ENCODE measurements around the gene ABCE1. TPM values are rescaled to one million over a fixed set of nuclear protein-coding genes. Genes with fewer than 3 reads are reported as not detected.

ABCE1 gene
- total RNA-seq, 1 experiment from 2014 or later: 100 TPM

DNA sequence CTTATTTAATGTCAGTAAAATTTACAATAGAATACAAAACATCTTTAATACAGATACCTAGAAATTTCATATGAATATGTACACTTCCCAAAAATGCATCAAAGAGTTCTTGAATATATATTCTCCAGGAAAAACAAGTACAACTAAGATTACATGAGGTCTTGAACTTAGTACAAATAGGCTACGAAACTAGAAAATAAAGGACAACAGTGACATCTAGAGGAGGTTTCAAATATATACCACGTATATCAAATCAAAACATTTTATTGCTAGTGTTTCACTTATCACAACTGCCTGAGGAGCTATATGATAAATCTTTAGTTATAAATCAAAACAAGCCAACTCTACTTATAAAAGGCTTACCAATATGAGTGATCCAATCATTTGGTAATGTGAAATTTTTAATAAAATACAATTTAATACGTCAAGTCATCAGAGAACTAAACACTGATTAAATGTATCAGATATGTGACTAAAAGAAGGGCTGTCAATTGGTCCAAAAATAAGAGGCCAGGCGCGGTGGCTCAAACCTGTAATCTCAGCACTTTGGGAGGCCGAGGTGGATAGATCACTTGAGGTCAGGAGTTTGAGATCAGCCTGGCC is 36.7 kb upstream of the ABCE1 start:
- TF ChIP-seq, protein P1, sequence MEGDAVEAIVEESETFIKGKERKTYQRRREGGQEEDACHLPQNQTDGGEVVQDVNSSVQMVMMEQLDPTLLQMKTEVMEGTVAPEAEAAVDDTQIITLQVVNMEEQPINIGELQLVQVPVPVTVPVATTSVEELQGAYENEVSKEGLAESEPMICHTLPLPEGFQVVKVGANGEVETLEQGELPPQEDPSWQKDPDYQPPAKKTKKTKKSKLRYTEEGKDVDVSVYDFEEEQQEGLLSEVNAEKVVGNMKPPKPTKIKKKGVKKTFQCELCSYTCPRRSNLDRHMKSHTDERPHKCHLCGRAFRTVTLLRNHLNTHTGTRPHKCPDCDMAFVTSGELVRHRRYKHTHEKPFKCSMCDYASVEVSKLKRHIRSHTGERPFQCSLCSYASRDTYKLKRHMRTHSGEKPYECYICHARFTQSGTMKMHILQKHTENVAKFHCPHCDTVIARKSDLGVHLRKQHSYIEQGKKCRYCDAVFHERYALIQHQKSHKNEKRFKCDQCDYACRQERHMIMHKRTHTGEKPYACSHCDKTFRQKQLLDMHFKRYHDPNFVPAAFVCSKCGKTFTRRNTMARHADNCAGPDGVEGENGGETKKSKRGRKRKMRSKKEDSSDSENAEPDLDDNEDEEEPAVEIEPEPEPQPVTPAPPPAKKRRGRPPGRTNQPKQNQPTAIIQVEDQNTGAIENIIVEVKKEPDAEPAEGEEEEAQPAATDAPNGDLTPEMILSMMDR (IDR thresholded peaks at IDR 0.05; ENCODE audit: insufficient read depth in 1 of 2, low read depth in 1 of 2, low read length in 1 of 2, severe bottlenecking in 1 of 2, unreplicated experiment in 1 of 2): peak; percentile 5 to 22
- BruUV-seq (replicated peaks): no TSS peak
- intact Hi-C loops (cut with micrococcal nuclease; ENCODE audit: unreplicated experiment): loop anchor here (1.0 to 2.0 kb wide), 2 partner anchors 274 to 885 kb away; no protein-coding TSS in a partner anchor
- Mint-ChIP-seq H3K9me3 (ENCODE audit: unreplicated experiment) (no peaks in the 10 kb centered on the region), H3K36me3 (ENCODE audit: insufficient read depth, unreplicated experiment) (peaks cover 11% of the 10 kb centered on the region), H3K4me1 (ENCODE audit: low read depth, unreplicated experiment) (peaks cover 5% of the 10 kb centered on the region), H3K27me3 (ENCODE audit: insufficient read depth, unreplicated experiment) (no peaks in the 10 kb centered on the region), H3K4me3 (ENCODE audit: unreplicated experiment) (no peak overlapping the region), H3K27ac (ENCODE audit: unreplicated experiment) (no peak overlapping the region)
- Histone ChIP-seq H3K4me1 (peaks cover 6% of the 10 kb centered on the region), H3K9me3 (no peaks in the 10 kb centered on the region), H3K27me3 (replicated peaks; ENCODE audit: control insufficient read depth, insufficient read depth, low read length) (no peaks in the 10 kb centered on the region), H3K4me3 (ENCODE audit: low read depth, low read length) (no peak overlapping the region), H3K36me3 (ENCODE audit: control insufficient read depth, insufficient read depth, low read length) (no peaks in the 10 kb centered on the region)
- peak in 1 of 2 experiments; percentile 15 for DNase-seq
- POLR2A ChIA-PET: no interaction called here
- CTCF ChIA-PET: no interaction called here

DNA sequence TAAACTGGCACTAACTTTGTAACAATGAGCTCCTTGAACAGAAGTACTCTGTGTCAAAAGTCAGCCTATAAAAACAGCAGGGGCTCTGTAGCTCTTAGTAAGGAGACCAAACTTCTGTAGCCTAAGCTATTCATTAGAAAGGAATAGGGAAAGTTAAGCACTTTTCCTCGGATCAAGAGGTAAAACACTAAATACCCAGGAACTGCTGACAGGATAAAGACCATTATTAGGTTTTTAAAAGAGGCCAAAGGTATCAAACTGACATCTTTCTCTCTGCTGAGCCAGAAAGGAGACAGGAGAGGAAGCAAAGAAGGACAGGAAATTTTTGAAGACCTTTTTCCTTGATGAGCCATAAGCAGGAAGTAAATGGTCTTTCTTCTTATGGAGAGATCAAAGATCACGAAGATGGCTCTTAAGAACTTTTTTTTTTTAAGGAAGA is 32.0 kb upstream of the ABCE1 start:
- BruUV-seq (replicated peaks): no TSS peak
- Mint-ChIP-seq H3K27ac (ENCODE audit: unreplicated experiment) (no peak overlapping the region), H3K4me1 (ENCODE audit: low read depth, unreplicated experiment) (peaks cover 8% of the 10 kb centered on the region), H3K4me3 (ENCODE audit: unreplicated experiment) (peak overlapping the region; percentile 19), H3K27me3 (ENCODE audit: insufficient read depth, unreplicated experiment) (no peaks in the 10 kb centered on the region), H3K9me3 (ENCODE audit: unreplicated experiment) (no peaks in the 10 kb centered on the region), H3K36me3 (ENCODE audit: insufficient read depth, unreplicated experiment) (peaks cover 11% of the 10 kb centered on the region)
- POLR2A ChIA-PET: no interaction called here
- Histone ChIP-seq H3K36me3 (ENCODE audit: control insufficient read depth, insufficient read depth, low read length) (no peaks in the 10 kb centered on the region), H3K4me3 (ENCODE audit: low read depth, low read length) (no peak overlapping the region), H3K9me3 (no peaks in the 10 kb centered on the region), H3K4me1 (peaks cover 8% of the 10 kb centered on the region), H3K27me3 (replicated peaks; ENCODE audit: control insufficient read depth, insufficient read depth, low read length) (no peaks in the 10 kb centered on the region)
- intact Hi-C loops (cut with micrococcal nuclease; ENCODE audit: unreplicated experiment): no loop called here
- DNase-seq: no peak
- TF ChIP-seq, protein P1 (IDR thresholded peaks at IDR 0.05; ENCODE audit: insufficient read depth in 1 of 2, low read depth in 1 of 2, low read length in 1 of 2, severe bottlenecking in 1 of 2, unreplicated experiment in 1 of 2): no peak
- CTCF ChIA-PET: no interaction called here

DNA sequence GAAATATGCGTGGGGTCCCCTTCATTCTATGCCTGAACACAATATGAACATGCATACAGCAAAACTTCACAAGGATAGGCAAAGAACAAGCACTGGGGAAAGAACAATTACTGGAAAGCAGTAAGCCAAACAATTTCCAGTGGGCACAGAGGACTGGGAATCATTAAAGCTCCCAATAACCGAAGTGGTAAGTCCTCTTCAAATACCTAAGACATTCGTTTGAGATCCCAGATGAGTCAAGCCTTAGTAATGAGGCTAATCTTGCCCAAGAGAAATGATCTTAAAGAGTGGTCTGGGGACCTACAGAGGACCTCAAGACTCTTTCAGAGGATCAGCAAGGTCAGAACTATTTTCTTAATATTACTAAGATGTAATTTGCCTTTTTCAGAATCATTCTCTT is 28.8 kb upstream of the ABCE1 start:
- ChIA-PET POLR2A (no interaction called here), CTCF (no interaction called here)
- Mint-ChIP-seq H3K27me3 (ENCODE audit: insufficient read depth, unreplicated experiment) (no peaks in the 10 kb centered on the region), H3K4me1 (ENCODE audit: low read depth, unreplicated experiment) (peaks cover 8% of the 10 kb centered on the region), H3K9me3 (ENCODE audit: unreplicated experiment) (no peaks in the 10 kb centered on the region), H3K36me3 (ENCODE audit: insufficient read depth, unreplicated experiment) (no peaks in the 10 kb centered on the region), H3K4me3 (ENCODE audit: unreplicated experiment) (no peak overlapping the region), H3K27ac (ENCODE audit: unreplicated experiment) (no peak overlapping the region)
- DNase-seq: no peak
- H3K4me1 ChIP-seq: peaks cover 8% of the 10 kb centered on the region
- intact Hi-C loops (cut with micrococcal nuclease; ENCODE audit: unreplicated experiment): no loop called here
- H3K4me3 ChIP-seq (ENCODE audit: low read depth, low read length): no peak overlapping the region
- no peaks in the 10 kb centered on the region for H3K9me3 ChIP-seq
- TF ChIP-seq, protein P1 (IDR thresholded peaks at IDR 0.05; ENCODE audit: insufficient read depth in 1 of 2, low read depth in 1 of 2, low read length in 1 of 2, severe bottlenecking in 1 of 2, unreplicated experiment in 1 of 2): no peak
- no TSS peak for BruUV-seq (replicated peaks)
- H3K36me3 ChIP-seq (ENCODE audit: control insufficient read depth, insufficient read depth, low read length): no peaks in the 10 kb centered on the region
- H3K27me3 ChIP-seq (replicated peaks; ENCODE audit: control insufficient read depth, insufficient read depth, low read length): no peaks in the 10 kb centered on the region

All from Caco-2 (cell line).